A549 (cell line): Measurements from ENCODE around the gene LHFPL2. TPM values are rescaled to one million over a fixed set of nuclear protein-coding genes. Genes with fewer than 3 reads are reported as not detected.
A peak's percentile ranks its signal among the peaks of the same experiment; 100 is the strongest.

Experiments used
- ATAC-seq, 2 experiments: fragments of 200-7000 bp in 1 of 2; fragments of >200 bp in 1 of 2; cut with Nextera tagmentation in 1 of 2; cut with Tn5 transposase in 1 of 2; 3 replicates each; pipeline versions ENCODE4 v1.8.0 to v1.9.1; 2018 to 2020; ENCODE audit warnings: mild to moderate bottlenecking in 1 of 2, moderate library complexity in 1 of 2
- CTCF ChIA-PET: fragments of 300-600 bp; sonication (Branson Sonifier 250); formaldehyde crosslinking; extraction: SDS; loops from one replicate; lab custom pipeline; 2021; ENCODE audit warnings: antibody characterized with exemption, inconsistent platforms; lab: Yijun Ruan, JAX
- POLR2A ChIA-PET: fragments of 350-600 bp; formaldehyde crosslinking; extraction: SDS; loops from one replicate; lab custom pipeline; 2021; ENCODE audit warnings: antibody characterized with exemption, inconsistent platforms; lab: Yijun Ruan, JAX
- DNase-seq, 2 experiments: peaks; one replicate each; pipeline versions ENCODE4 v3.0.0 to v3.0.0-alpha.2; 2011 to 2016; ENCODE audit warnings: low read depth in 1 of 2, low spot score in 1 of 2
- FAIRE-seq: peaks from 2 replicates; lab custom pipeline; 2011; peaks lifted over from hg19 to GRCh38; lab: Jason Lieb, UNC
- H3K27ac ChIP-seq, 2 experiments: fragments of >200 bp; sonication (Bioruptor Twin); formaldehyde crosslinking; 3 replicates each; pipeline ENCODE4 v1.5.1; 2016 to 2017
- H3K4me1 ChIP-seq: fragments of >200 bp; sonication (Bioruptor Twin); formaldehyde crosslinking; 3 replicates; pipeline ENCODE4 v1.6.1; 2016
- H3K4me2 ChIP-seq: fragments of >200 bp; sonication (Bioruptor Twin); formaldehyde crosslinking; 3 replicates; pipeline ENCODE4 v1.6.1; 2016
- H3K4me3 ChIP-seq: fragments of >200 bp; sonication (Bioruptor Twin); formaldehyde crosslinking; 3 replicates; pipeline ENCODE4 v1.5.1; 2016
- H3K9me3 ChIP-seq: fragments of >200 bp; sonication (Bioruptor Twin); formaldehyde crosslinking; 3 replicates; pipeline ENCODE4 v1.6.1; 2016
- CBX8 ChIP-seq: fragments of 200-600 bp; sonication (generic); IDR thresholded peaks from 2 replicates; pipeline ENCODE4 v1.6.1; 2016
- CHD2 ChIP-seq: fragments of 150-350 bp; IDR thresholded peaks from 2 replicates; pipeline ENCODE4 v1.6.1; 2014; ENCODE audit warnings: low read length; ENCODE audit not compliant: partially characterized antibody
- EHF ChIP-seq: fragments of 250-450 bp; sonication (Bioruptor Pico); IDR thresholded peaks from 2 replicates; pipeline ENCODE4 v1.5.0; 2020; ENCODE audit warnings: mild to moderate bottlenecking
- EP300 ChIP-seq, 2 experiments: fragments of >200 bp; sonication (Bioruptor Twin); formaldehyde crosslinking; IDR thresholded peaks; 2 replicates in 1 of 2; 3 replicates in 1 of 2; pipeline ENCODE4 v1.6.1; 2016 to 2017
- FOSB ChIP-seq: fragments of 250-450 bp; sonication (Bioruptor Pico); IDR thresholded peaks from 2 replicates; pipeline ENCODE4 v1.5.0; 2020; ENCODE audit warnings: mild to moderate bottlenecking, moderate library complexity
- GATA3 ChIP-seq: IDR thresholded peaks from 2 replicates; pipeline ENCODE4 v1.6.1; 2012; ENCODE audit warnings: borderline replicate concordance
- HDAC2 ChIP-seq: fragments of 200-600 bp; sonication (generic); IDR thresholded peaks from 2 replicates; pipeline ENCODE4 v1.6.1; 2016
- HOXA7 ChIP-seq: fragments of 250-450 bp; sonication (Bioruptor Pico); IDR thresholded peaks from 2 replicates; pipeline ENCODE4 v1.5.0; 2020; ENCODE audit warnings: mild to moderate bottlenecking, moderate library complexity
- HOXB13 ChIP-seq: fragments of 250-450 bp; sonication (Bioruptor Pico); IDR thresholded peaks from 2 replicates; pipeline ENCODE4 v1.5.0; 2020; ENCODE audit warnings: low read depth, mild to moderate bottlenecking, moderate library complexity
- JUNB ChIP-seq: fragments of >200 bp; sonication (Bioruptor Twin); formaldehyde crosslinking; IDR thresholded peaks from 2 replicates; pipeline ENCODE4 v1.6.1; 2016
- KDM1A ChIP-seq: fragments of 200-600 bp; sonication (generic); IDR thresholded peaks from 2 replicates; pipeline ENCODE4 v1.6.1; 2016; ENCODE audit warnings: low read depth, mild to moderate bottlenecking
- KDM5A ChIP-seq: fragments of 200-600 bp; sonication (generic); IDR thresholded peaks from 2 replicates; pipeline ENCODE4 v1.6.1; 2016; ENCODE audit warnings: antibody characterized with exemption, mild to moderate bottlenecking
- MAZ ChIP-seq: fragments of 150-350 bp; IDR thresholded peaks from 2 replicates; pipeline ENCODE4 v1.6.1; 2014; ENCODE audit warnings: antibody characterized with exemption, low read depth, low read length, borderline replicate concordance
- MYC ChIP-seq: IDR thresholded peaks from 2 replicates; pipeline ENCODE4 v1.6.1; 2012; ENCODE audit warnings: mild to moderate bottlenecking, inconsistent platforms, low read length, improper control_type of control experiment, borderline replicate concordance
- NFE2L2 ChIP-seq: fragments of 150-350 bp; conservative IDR thresholded peaks from 2 replicates; pipeline ENCODE4 v1.6.1; 2014; ENCODE audit warnings: low read length
- NPAS2 ChIP-seq: fragments of 250-450 bp; sonication (Bioruptor Pico); IDR thresholded peaks from 2 replicates; pipeline ENCODE4 v1.8.0; 2022; ENCODE audit warnings: mild to moderate bottlenecking, moderate library complexity, borderline replicate concordance
- PBX3 ChIP-seq: IDR thresholded peaks from 2 replicates; pipeline ENCODE4 v1.6.1; 2012
- PHF8 ChIP-seq: fragments of 200-600 bp; sonication (generic); IDR thresholded peaks from 2 replicates; pipeline ENCODE4 v1.6.1; 2016; ENCODE audit warnings: low read depth, mild to moderate bottlenecking, antibody characterized with exemption, moderate library complexity, borderline replicate concordance
- POLR2A ChIP-seq: IDR thresholded peaks from 2 replicates; pipeline ENCODE4 v1.6.1; 2012; ENCODE audit warnings: mild to moderate bottlenecking, low read length
- POLR2AphosphoS2 ChIP-seq: conservative IDR thresholded peaks from 2 replicates; pipeline ENCODE4 v1.6.1; 2012; ENCODE audit warnings: low read length, improper control_type of control experiment, inconsistent platforms
- RAD21 ChIP-seq, 2 experiments: fragments of >200 bp in 1 of 2; sonication (Bioruptor Twin) in 1 of 2; formaldehyde crosslinking in 1 of 2; IDR thresholded peaks in 1 of 2; conservative IDR thresholded peaks in 1 of 2; 2 replicates in 1 of 2; 3 replicates in 1 of 2; pipeline ENCODE4 v1.6.1; 2012 to 2018; ENCODE audit warnings: inconsistent platforms in 1 of 2
- RCOR1 ChIP-seq: fragments of 150-350 bp; IDR thresholded peaks from 2 replicates; pipeline ENCODE4 v1.6.1; 2014; ENCODE audit warnings: antibody characterized with exemption, low read length, low read depth
- RNF2 ChIP-seq: fragments of 200-600 bp; sonication (generic); IDR thresholded peaks from 2 replicates; pipeline ENCODE4 v1.6.1; 2016; ENCODE audit warnings: low read depth, mild to moderate bottlenecking, antibody characterized with exemption, moderate library complexity, borderline replicate concordance
- SMC3 ChIP-seq: fragments of >200 bp; sonication (Bioruptor Twin); formaldehyde crosslinking; IDR thresholded peaks from 3 replicates; pipeline ENCODE4 v1.6.1; 2018; ENCODE audit warnings: inconsistent platforms
- TFCP2L1 ChIP-seq: fragments of 250-450 bp; sonication (Bioruptor Pico); IDR thresholded peaks from 2 replicates; pipeline ENCODE4 v1.5.0; 2021; ENCODE audit warnings: mild to moderate bottlenecking
- ZC3H11A ChIP-seq: fragments of 450-650 bp; IDR thresholded peaks from 2 replicates; pipeline ENCODE4 v1.6.1; 2014; ENCODE audit warnings: antibody characterized with exemption, mild to moderate bottlenecking
- ZFP36 ChIP-seq: fragments of 450-650 bp; IDR thresholded peaks from 2 replicates; pipeline ENCODE4 v1.6.1; 2014; ENCODE audit warnings: borderline replicate concordance; ENCODE audit not compliant: partially characterized antibody
- ZNF302 ChIP-seq: fragments of 250-450 bp; sonication (Bioruptor Pico); IDR thresholded peaks from 2 replicates; pipeline ENCODE4 v1.9.0; 2021; ENCODE audit warnings: inconsistent platforms, mild to moderate bottlenecking, moderate library complexity
- ZSCAN20 ChIP-seq: fragments of 250-450 bp; sonication (Bioruptor Pico); IDR thresholded peaks from 2 replicates; pipeline ENCODE4 v1.8.0; 2022; ENCODE audit warnings: mild to moderate bottlenecking, moderate library complexity
- WGBS: methylation state at CpG from one replicate; pipeline ENCODE4 v1.1.6; 2017; ENCODE audit errors: missing lambda C conversion rate; 5-methylcytosine and 5-hydroxymethylcytosine counted together
- polyA plus RNA-seq, 4 experiments: library from polyadenylated mRNA; depleted of rRNA in 3 of 4; stranded (reverse); fragments of >200 nt; fragmentation: RNase III in 1 of 4; extraction: RNeasy Plus Mini Kit Qiagen cat#74134 plus additional on column Dnase treatment in 1 of 4; gene quantifications; 2 replicates in 3 of 4; 3 replicates in 1 of 4; pipeline ENCODE4 v1.2.3, GENCODE V29; 2011 to 2017
- TF ChIP-seq, protein P1 (sequence below): fragments of >200 bp; sonication (Bioruptor Twin); formaldehyde crosslinking; IDR thresholded peaks from 3 replicates; pipeline ENCODE4 v1.6.1; 2016
- TF ChIP-seq, protein P2 (sequence below): fragments of 250-450 bp; sonication (Bioruptor Pico); IDR thresholded peaks from 2 replicates; pipeline ENCODE4 v1.5.0; 2021; ENCODE audit warnings: mild to moderate bottlenecking, moderate library complexity, borderline replicate concordance

LHFPL2 gene
- polyA plus RNA-seq, 2 of the 4 experiments (the other 2 are of a cell fraction) = 24.9 to 41.7 TPM

- TF ChIP-seq, protein P1, sequence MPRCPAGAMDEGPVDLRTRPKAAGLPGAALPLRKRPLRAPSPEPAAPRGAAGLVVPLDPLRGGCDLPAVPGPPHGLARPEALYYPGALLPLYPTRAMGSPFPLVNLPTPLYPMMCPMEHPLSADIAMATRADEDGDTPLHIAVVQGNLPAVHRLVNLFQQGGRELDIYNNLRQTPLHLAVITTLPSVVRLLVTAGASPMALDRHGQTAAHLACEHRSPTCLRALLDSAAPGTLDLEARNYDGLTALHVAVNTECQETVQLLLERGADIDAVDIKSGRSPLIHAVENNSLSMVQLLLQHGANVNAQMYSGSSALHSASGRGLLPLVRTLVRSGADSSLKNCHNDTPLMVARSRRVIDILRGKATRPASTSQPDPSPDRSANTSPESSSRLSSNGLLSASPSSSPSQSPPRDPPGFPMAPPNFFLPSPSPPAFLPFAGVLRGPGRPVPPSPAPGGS = no peak
- TF ChIP-seq GATA3 = no peak
- no peak for TF ChIP-seq RCOR1
- TF ChIP-seq KDM5A = no peak
- TF ChIP-seq ZC3H11A = no peak
- TF ChIP-seq TFCP2L1 = no peak
- TF ChIP-seq RAD21 (conservative IDR thresholded peaks at IDR 0.05 in 1 of 2, IDR thresholded peaks at IDR 0.05 in 1 of 2) = no peak
- no peak for TF ChIP-seq PBX3
- no peak for TF ChIP-seq KDM1A
- TF ChIP-seq NPAS2 = no peak
- no peak for TF ChIP-seq JUNB
- no peak for TF ChIP-seq HOXB13
- no peak for TF ChIP-seq POLR2AphosphoS2
- no peak for TF ChIP-seq FOSB (CRISPR knock-in tag)
- TF ChIP-seq, protein P2, sequence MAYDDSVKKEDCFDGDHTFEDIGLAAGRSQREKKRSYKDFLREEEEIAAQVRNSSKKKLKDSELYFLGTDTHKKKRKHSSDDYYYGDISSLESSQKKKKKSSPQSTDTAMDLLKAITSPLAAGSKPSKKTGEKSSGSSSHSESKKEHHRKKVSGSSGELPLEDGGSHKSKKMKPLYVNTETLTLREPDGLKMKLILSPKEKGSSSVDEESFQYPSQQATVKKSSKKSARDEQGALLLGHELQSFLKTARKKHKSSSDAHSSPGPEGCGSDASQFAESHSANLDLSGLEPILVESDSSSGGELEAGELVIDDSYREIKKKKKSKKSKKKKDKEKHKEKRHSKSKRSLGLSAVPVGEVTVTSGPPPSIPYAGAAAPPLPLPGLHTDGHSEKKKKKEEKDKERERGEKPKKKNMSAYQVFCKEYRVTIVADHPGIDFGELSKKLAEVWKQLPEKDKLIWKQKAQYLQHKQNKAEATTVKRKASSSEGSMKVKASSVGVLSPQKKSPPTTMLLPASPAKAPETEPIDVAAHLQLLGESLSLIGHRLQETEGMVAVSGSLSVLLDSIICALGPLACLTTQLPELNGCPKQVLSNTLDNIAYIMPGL (CRISPR knock-in tag) = no peak
- TF ChIP-seq NFE2L2 = no peak
- TF ChIP-seq ZFP36 = no peak
- no peak for TF ChIP-seq HDAC2
- TF ChIP-seq, all 56 proteins: peak for 0
- peak; percentile 36 to 47 for DNase-seq
- WGBS = 60% methylated on average over 10 of the region's 10 CpGs
- FAIRE-seq = no peak
- Histone ChIP-seq H3K4me2 (peak overlapping the region; percentile 35), H3K27ac (peak overlapping the region in 1 of 2 experiments; percentile 72; a peak in 3 of 6 replicates), H3K9me3 (no peaks in the 10 kb centered on the region), H3K4me3 (no peak overlapping the region), H3K4me1 (peaks cover 45% of the 10 kb centered on the region)
- POLR2A ChIA-PET = interaction anchor here (1.0 to 1.2 kb wide), 2 partner anchors 22 to 24 kb away, joined by 5 to 6 read pairs; no protein-coding TSS in a partner anchor
- ATAC-seq = peak; percentile 80 to 84
- CTCF ChIA-PET = interaction anchor here (0.5 to 1.8 kb wide), 6 partner anchors 13 to 74 kb away, joined by 3 to 5 read pairs (median 4); no protein-coding TSS in a partner anchor
Observed at GRCh38 chr5:78504704-78505677, 143.6 kb downstream of the LHFPL2 start.

DNA sequence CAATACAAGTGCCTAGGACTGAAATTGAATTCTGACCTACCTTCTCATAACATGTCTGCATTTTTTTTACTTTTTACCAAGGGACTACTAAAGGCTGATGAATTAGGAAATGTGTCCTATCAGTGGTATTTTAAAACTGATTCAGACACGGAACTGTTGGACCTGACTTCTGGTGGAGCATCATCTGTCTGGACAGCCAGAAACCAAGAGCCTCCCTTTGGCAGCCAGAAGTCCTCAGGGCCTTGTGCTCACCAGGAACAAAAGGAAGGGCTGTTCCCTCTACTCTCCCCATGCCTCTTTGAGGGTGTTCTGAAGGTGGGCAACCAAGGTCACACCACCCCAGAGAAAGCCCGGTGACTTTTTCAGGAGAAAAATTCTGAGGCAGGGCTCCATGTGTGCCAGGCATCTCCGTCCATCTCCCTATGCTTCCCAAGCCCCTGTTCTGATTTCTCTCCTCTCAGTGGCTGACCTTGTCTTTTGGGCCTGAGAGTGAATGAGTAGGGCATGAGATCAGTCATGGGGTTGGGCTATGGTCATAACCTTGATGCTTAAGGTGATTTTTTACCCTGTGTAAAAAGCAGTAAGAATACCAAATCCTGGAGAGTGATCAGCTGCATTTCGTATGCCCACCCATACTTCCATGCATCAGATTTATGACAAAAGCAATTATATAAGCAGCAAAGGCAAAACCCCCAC is 144.5 kb downstream of the LHFPL2 start:
- H3K9me3 ChIP-seq = no peaks in the 10 kb centered on the region
- no peak overlapping the region for H3K4me2 ChIP-seq
- CTCF ChIA-PET = interaction anchor here (1.6 to 1.8 kb wide), 2 partner anchors 16 to 29 kb away, joined by 5 read pairs; no protein-coding TSS in a partner anchor
- TF ChIP-seq MYC = no peak
- TF ChIP-seq, protein P2 (CRISPR knock-in tag) = no peak
- no peak for TF ChIP-seq POLR2A
- TF ChIP-seq RAD21 (conservative IDR thresholded peaks at IDR 0.05 in 1 of 2, IDR thresholded peaks at IDR 0.05 in 1 of 2) = no peak
- no peak for TF ChIP-seq CHD2
- TF ChIP-seq HOXA7 (CRISPR knock-in tag) = no peak
- no peak for TF ChIP-seq EP300 (IDR thresholded peaks at IDR 0.05)
- TF ChIP-seq SMC3 = no peak
- TF ChIP-seq CBX8 = no peak
- TF ChIP-seq ZNF302 (CRISPR knock-in tag) = no peak
- TF ChIP-seq PHF8 = no peak
- TF ChIP-seq MAZ = no peak
- TF ChIP-seq EHF = no peak
- no peak for TF ChIP-seq RNF2
- no peak for TF ChIP-seq ZSCAN20 (CRISPR knock-in tag)
- TF ChIP-seq ZFP36 = no peak
- TF ChIP-seq FOSB (CRISPR knock-in tag) = no peak
- no peak for TF ChIP-seq POLR2AphosphoS2
- WGBS = 97% methylated on average over 4 of the region's 4 CpGs
- peaks cover 43% of the 10 kb centered on the region for H3K4me1 ChIP-seq
- ATAC-seq (no peak), FAIRE-seq (no peak), DNase-seq (no peak)
- no peak overlapping the region for H3K4me3 ChIP-seq
- H3K27ac ChIP-seq = peak overlapping the region in 1 of 2 experiments; percentile 72; a peak in 3 of 6 replicates
- POLR2A ChIA-PET = interaction anchor here (1.2 kb wide), 1 partner anchor 25 kb away, joined by 5 read pairs; no protein-coding TSS in a partner anchor
